Mesenchymal stem cell (in vitro differentiated cells and primary cell): Measurements from ENCODE around the gene RFX1.
A peak's percentile ranks its signal among the peaks of the same experiment; 100 is the strongest.
"Not testable (repeated sequence)": the region's sequence is repeated elsewhere in the genome, so short reads cannot be mapped to it uniquely, and the experiment has no call there.

ENCODE experiments used
- DNase-seq: peaks from one replicate; pipeline ENCODE4 v3.0.0-alpha.2; 2013
- H2AFZ ChIP-seq: one replicate; pipeline ENCODE4 v1.6.1; 2013; ENCODE audit warnings: low read depth, mild to moderate bottlenecking, control low read depth, inconsistent platforms, low read length, moderate library complexity
- H2AK5ac ChIP-seq: 2 replicates; pipeline ENCODE4 v1.6.1; 2013; ENCODE audit warnings: low read length, moderate library complexity, mild to moderate bottlenecking, inconsistent platforms; ENCODE audit not compliant: severe bottlenecking
- H2BK120ac ChIP-seq: one replicate; pipeline ENCODE4 v1.6.1; 2013; ENCODE audit warnings: low read depth, mild to moderate bottlenecking, inconsistent platforms, low read length, moderate library complexity
- H2BK12ac ChIP-seq, 2 experiments: one replicate each; pipeline ENCODE4 v1.6.1; 2013; ENCODE audit warnings: inconsistent platforms in 2 of 2, low read length in 2 of 2, mild to moderate bottlenecking in 2 of 2, moderate library complexity in 2 of 2, control low read depth in 1 of 2
- H2BK15ac ChIP-seq: one replicate; pipeline ENCODE4 v1.6.1; 2013; ENCODE audit warnings: mild to moderate bottlenecking, low read depth, inconsistent platforms; ENCODE audit not compliant: poor library complexity, severe bottlenecking
- H2BK5ac ChIP-seq: 2 replicates; pipeline ENCODE4 v1.6.1; 2013; ENCODE audit warnings: low read depth, mild to moderate bottlenecking, low read length, control low read depth, inconsistent platforms; ENCODE audit not compliant: poor library complexity, severe bottlenecking
- H3K14ac ChIP-seq, 2 experiments: one replicate each; pipeline ENCODE4 v1.6.1; 2013; ENCODE audit warnings: inconsistent platforms in 2 of 2, low read length in 2 of 2, control low read depth in 1 of 2, mild to moderate bottlenecking in 1 of 2, moderate library complexity in 1 of 2
- H3K18ac ChIP-seq, 2 experiments: one replicate each; pipeline ENCODE4 v1.6.1; 2013; ENCODE audit warnings: inconsistent platforms in 2 of 2, low read length in 2 of 2, control low read depth in 1 of 2, low read depth in 1 of 2, mild to moderate bottlenecking in 1 of 2
- H3K23ac ChIP-seq, 2 experiments: one replicate each; pipeline ENCODE4 v1.6.1; 2013; ENCODE audit warnings: inconsistent platforms in 2 of 2, low read length in 2 of 2, mild to moderate bottlenecking in 2 of 2, moderate library complexity in 2 of 2, control low read depth in 1 of 2
- H3K27ac ChIP-seq: 2 replicates; pipeline ENCODE4 v1.5.1; 2013; ENCODE audit warnings: mild to moderate bottlenecking, moderate library complexity, low read length, control low read depth, inconsistent platforms; ENCODE audit not compliant: poor library complexity, severe bottlenecking
- H3K27me3 ChIP-seq, 2 experiments: 2 replicates each; pipeline versions ENCODE4 v1.6.1 to v1.7.0; 2013; ENCODE audit warnings: low read length in 2 of 2, mild to moderate bottlenecking in 2 of 2, moderate library complexity in 2 of 2, control low read depth in 1 of 2, inconsistent platforms in 1 of 2; ENCODE audit not compliant: control insufficient read depth in 1 of 2, insufficient read depth in 1 of 2
- H3K36me3 ChIP-seq, 2 experiments: 2 replicates each; pipeline versions ENCODE4 v1.6.1 to v1.7.0; 2013; ENCODE audit warnings: low read length in 2 of 2, control low read depth in 1 of 2, inconsistent platforms in 1 of 2, low read depth in 1 of 2, mild to moderate bottlenecking in 1 of 2; ENCODE audit not compliant: insufficient read depth in 2 of 2, control insufficient read depth in 1 of 2
- H3K4ac ChIP-seq, 2 experiments: one replicate each; pipeline ENCODE4 v1.6.1; 2013; ENCODE audit warnings: inconsistent platforms in 2 of 2, low read length in 2 of 2, mild to moderate bottlenecking in 2 of 2, moderate library complexity in 2 of 2, control low read depth in 1 of 2, low read depth in 1 of 2
- H3K4me1 ChIP-seq: 2 replicates; pipeline ENCODE4 v1.6.1; 2013; ENCODE audit warnings: low read depth, low read length, control low read depth; ENCODE audit not compliant: control insufficient read depth, insufficient read depth
- H3K4me2 ChIP-seq: 2 replicates; pipeline ENCODE4 v1.6.1; 2013; ENCODE audit warnings: low read length, mild to moderate bottlenecking, inconsistent platforms; ENCODE audit not compliant: poor library complexity, severe bottlenecking
- H3K4me3 ChIP-seq, 2 experiments: 2 replicates each; pipeline versions ENCODE4 v1.5.1 to v1.7.0; 2013; ENCODE audit warnings: low read length in 2 of 2, mild to moderate bottlenecking in 2 of 2, control low read depth in 1 of 2, low read depth in 1 of 2; ENCODE audit not compliant: insufficient read depth in 1 of 2
- H3K79me1 ChIP-seq: replicated peaks from 2 replicates; pipeline ENCODE4 v1.6.1; 2013; ENCODE audit warnings: mild to moderate bottlenecking, control low read depth, low read length, inconsistent platforms; ENCODE audit not compliant: poor library complexity, severe bottlenecking
- H3K9ac ChIP-seq: 2 replicates; pipeline ENCODE4 v1.7.0; 2013; ENCODE audit warnings: mild to moderate bottlenecking, low read length, moderate library complexity
- H3K9me3 ChIP-seq: 2 replicates; pipeline ENCODE4 v1.7.0; 2013; ENCODE audit warnings: mild to moderate bottlenecking, low read length; ENCODE audit not compliant: control insufficient read depth
- H4K8ac ChIP-seq: one replicate; pipeline ENCODE4 v1.6.1; 2013; ENCODE audit warnings: inconsistent platforms, mild to moderate bottlenecking, low read length, moderate library complexity
- H4K91ac ChIP-seq: one replicate; pipeline ENCODE4 v1.6.1; 2013; ENCODE audit warnings: mild to moderate bottlenecking, low read length, inconsistent platforms
- WGBS: methylation state at CpG from one replicate; pipeline ENCODE4 v1.1.7; 2013; ENCODE audit warnings: mixed read lengths; 5-methylcytosine and 5-hydroxymethylcytosine counted together

Gene RFX1

DNA sequence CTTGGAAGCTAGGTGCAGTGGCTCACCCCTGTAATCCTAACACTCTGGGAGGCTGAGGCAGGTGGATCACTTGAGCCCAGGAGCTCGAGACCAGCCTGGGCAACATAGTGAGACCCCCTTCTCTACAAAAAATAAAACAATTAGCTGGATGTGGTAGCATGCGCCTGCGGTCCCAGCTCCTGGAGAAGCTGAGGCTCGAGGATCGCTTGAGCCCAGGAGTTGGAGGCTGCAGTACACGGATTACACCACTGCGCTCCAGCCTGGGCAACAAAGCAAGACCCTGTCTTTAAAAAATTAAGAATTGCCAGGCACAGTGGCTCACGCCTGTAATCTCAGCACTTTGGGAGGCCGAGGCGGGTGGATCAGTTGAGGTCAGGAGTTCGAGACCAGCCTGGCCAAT lies 44.8 kb upstream of the RFX1 start:
- not testable (repeated sequence) for H3K27me3 ChIP-seq, H3K4ac ChIP-seq, H3K23ac ChIP-seq, H4K8ac ChIP-seq, H2BK120ac ChIP-seq, H2BK12ac ChIP-seq, H2AFZ ChIP-seq, H3K27ac ChIP-seq, H3K79me1 ChIP-seq, H3K4me1 ChIP-seq, H3K4me2 ChIP-seq, H3K4me3 ChIP-seq, H3K9me3 ChIP-seq, H3K14ac ChIP-seq, H4K91ac ChIP-seq, H3K9ac ChIP-seq, H2BK15ac ChIP-seq, H2AK5ac ChIP-seq, H2BK5ac ChIP-seq, H3K18ac ChIP-seq, DNase-seq
- H3K36me3 ChIP-seq: peaks cover 0 to 19% of the 10 kb centered on the region in 2 experiments
- WGBS: 90% methylated on average over 10 of the region's 11 CpGs

DNA sequence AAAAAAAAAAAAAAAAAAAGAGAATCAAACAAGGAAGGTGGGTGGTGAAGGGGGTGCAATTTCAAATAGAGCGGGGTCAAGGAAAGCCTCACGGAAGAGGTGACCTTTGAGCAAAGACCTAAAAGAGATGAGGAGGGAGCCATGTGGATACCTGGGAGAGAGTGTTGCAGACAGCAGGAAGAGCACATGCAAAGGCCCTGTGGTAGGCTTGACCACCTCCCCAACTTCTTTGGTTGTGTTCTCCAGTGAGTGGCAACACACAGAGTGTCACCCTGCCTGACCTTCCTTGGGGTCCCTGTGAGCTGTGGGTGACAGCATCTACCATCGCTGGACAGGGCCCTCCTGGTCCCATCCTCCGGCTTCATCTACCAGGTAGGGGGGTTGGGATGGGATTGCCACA lies 44.4 kb upstream of the RFX1 start:
- H2BK15ac ChIP-seq: no peak overlapping the region
- no peak overlapping the region for H2BK120ac ChIP-seq
- no peak overlapping the region for H3K9ac ChIP-seq
- no peak overlapping the region for H3K14ac ChIP-seq
- H3K27me3 ChIP-seq: peaks cover 4 to 8% of the 10 kb centered on the region in 2 experiments
- H3K4me3 ChIP-seq: no peak overlapping the region
- no peak overlapping the region for H2AFZ ChIP-seq
- H3K27ac ChIP-seq: no peak overlapping the region
- no peak overlapping the region for H2AK5ac ChIP-seq
- H4K91ac ChIP-seq: no peak overlapping the region
- no peak overlapping the region for H2BK5ac ChIP-seq
- H3K4me2 ChIP-seq: no peak overlapping the region
- H3K36me3 ChIP-seq: peaks cover 0 to 19% of the 10 kb centered on the region in 2 experiments
- no peak overlapping the region for H4K8ac ChIP-seq
- no peak overlapping the region for H3K4ac ChIP-seq
- H3K4me1 ChIP-seq: peaks cover 4% of the 10 kb centered on the region
- no peak overlapping the region for H3K18ac ChIP-seq
- H3K9me3 ChIP-seq: peaks cover 3% of the 10 kb centered on the region
- WGBS: 98% methylated on average over 4 of the region's 4 CpGs
- H2BK12ac ChIP-seq: no peak overlapping the region
- no peak overlapping the region for H3K23ac ChIP-seq
- H3K79me1 ChIP-seq: no peaks in the 10 kb centered on the region
- no peak for DNase-seq

- H2AFZ ChIP-seq: no peak overlapping the region
- H3K23ac ChIP-seq: no peak overlapping the region
- no peak overlapping the region for H3K18ac ChIP-seq
- H2BK5ac ChIP-seq: no peak overlapping the region
- no peak overlapping the region for H3K27ac ChIP-seq
- H3K79me1 ChIP-seq: no peaks in the 10 kb centered on the region
- H4K91ac ChIP-seq: no peak overlapping the region
- H3K36me3 ChIP-seq: peaks cover 0 to 19% of the 10 kb centered on the region in 2 experiments
- H4K8ac ChIP-seq: no peak overlapping the region
- no peak overlapping the region for H3K9ac ChIP-seq
- H2BK12ac ChIP-seq: no peak overlapping the region
- no peak overlapping the region for H3K4ac ChIP-seq
- WGBS: 56% methylated on average over 6 of the region's 8 CpGs
- no peak overlapping the region for H2BK15ac ChIP-seq
- H3K27me3 ChIP-seq: no peaks in the 10 kb centered on the region
- H3K4me1 ChIP-seq: peaks cover 4% of the 10 kb centered on the region
- no peak overlapping the region for H3K4me2 ChIP-seq
- H3K4me3 ChIP-seq: no peak overlapping the region
- DNase-seq: peak; percentile 88
- no peak overlapping the region for H2AK5ac ChIP-seq
- H3K9me3 ChIP-seq: peaks cover 3% of the 10 kb centered on the region
- H2BK120ac ChIP-seq: no peak overlapping the region
- H3K14ac ChIP-seq: no peak overlapping the region
Observed at GRCh38 chr19:14048443-14049153, 42.5 kb upstream of the RFX1 start.

- 97% methylated on average over 9 of the region's 10 CpGs for WGBS
- not testable (repeated sequence) for H4K91ac ChIP-seq, H3K79me1 ChIP-seq, H3K4ac ChIP-seq, H3K9ac ChIP-seq, H4K8ac ChIP-seq, H2BK120ac ChIP-seq, H2BK15ac ChIP-seq, H3K23ac ChIP-seq, H3K14ac ChIP-seq, H3K4me2 ChIP-seq, H2AK5ac ChIP-seq, H2AFZ ChIP-seq, DNase-seq, H3K27me3 ChIP-seq, H2BK12ac ChIP-seq, H3K4me3 ChIP-seq, H3K9me3 ChIP-seq, H3K27ac ChIP-seq, H3K18ac ChIP-seq, H2BK5ac ChIP-seq, H3K4me1 ChIP-seq
- H3K36me3 ChIP-seq: peaks cover 0 to 19% of the 10 kb centered on the region in 2 experiments
Observed at GRCh38 chr19:14047866-14048265, 41.7 kb upstream of the RFX1 start.
